Breast epithelium (tissue), 3 donors: Measurements from ENCODE around the gene DNAJC6.

Source experiments
- POLR2A ChIP-seq: fragments of 450-650 bp; IDR thresholded peaks from one replicate; pipeline ENCODE4 v1.6.1; 2016; ENCODE audit warnings: antibody characterized with exemption, mild to moderate bottlenecking, moderate library complexity
- POLR2AphosphoS5 ChIP-seq, 3 donors: sonication (generic); formaldehyde crosslinking; IDR thresholded peaks; one replicate each; pipeline ENCODE4 v1.6.1; 2017; ENCODE audit warnings: antibody characterized with exemption in 3 of 3
- TF ChIP-seq, protein P1 (sequence below), 3 donors: fragments of 450-650 bp; IDR thresholded peaks; one replicate each; pipeline ENCODE4 v1.5.1; 2016 to 2017; ENCODE audit warnings: antibody characterized with exemption in 3 of 3, mild to moderate bottlenecking in 3 of 3, moderate library complexity in 3 of 3

DNA sequence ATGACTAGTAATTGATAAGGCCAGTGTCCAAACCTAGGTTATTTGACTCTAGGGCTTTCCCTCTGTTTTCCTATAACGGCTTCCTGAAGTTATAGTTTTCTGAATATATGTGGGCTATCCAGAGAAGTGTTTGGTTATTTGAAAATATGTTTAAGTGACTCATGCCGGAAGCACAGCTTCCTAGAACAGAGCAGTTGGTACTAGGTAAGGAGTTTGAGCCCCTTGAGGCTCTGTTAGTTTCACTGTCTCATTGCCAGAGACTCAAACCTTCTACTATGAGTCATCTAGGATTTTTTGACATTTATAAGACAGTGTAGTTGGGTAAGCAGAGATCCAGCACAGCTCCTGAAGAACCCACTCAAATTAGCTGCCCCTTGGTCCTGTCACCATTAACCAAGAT lies 84.0 kb downstream of the DNAJC6 start:
- TF ChIP-seq, protein P1, sequence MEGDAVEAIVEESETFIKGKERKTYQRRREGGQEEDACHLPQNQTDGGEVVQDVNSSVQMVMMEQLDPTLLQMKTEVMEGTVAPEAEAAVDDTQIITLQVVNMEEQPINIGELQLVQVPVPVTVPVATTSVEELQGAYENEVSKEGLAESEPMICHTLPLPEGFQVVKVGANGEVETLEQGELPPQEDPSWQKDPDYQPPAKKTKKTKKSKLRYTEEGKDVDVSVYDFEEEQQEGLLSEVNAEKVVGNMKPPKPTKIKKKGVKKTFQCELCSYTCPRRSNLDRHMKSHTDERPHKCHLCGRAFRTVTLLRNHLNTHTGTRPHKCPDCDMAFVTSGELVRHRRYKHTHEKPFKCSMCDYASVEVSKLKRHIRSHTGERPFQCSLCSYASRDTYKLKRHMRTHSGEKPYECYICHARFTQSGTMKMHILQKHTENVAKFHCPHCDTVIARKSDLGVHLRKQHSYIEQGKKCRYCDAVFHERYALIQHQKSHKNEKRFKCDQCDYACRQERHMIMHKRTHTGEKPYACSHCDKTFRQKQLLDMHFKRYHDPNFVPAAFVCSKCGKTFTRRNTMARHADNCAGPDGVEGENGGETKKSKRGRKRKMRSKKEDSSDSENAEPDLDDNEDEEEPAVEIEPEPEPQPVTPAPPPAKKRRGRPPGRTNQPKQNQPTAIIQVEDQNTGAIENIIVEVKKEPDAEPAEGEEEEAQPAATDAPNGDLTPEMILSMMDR (IDR thresholded peaks at IDR 0.05) = no peak
- no peak for TF ChIP-seq POLR2A
- no peak for TF ChIP-seq POLR2AphosphoS5 (IDR thresholded peaks at IDR 0.05)
